HepG2 (cell line): ENCODE measurements around the gene CFAP43. TPM values are rescaled to one million over a fixed set of nuclear protein-coding genes. Genes with fewer than 3 reads are reported as not detected.

Experiments used
- CC2D1A ChIP-seq: sonication (generic); formaldehyde crosslinking; IDR thresholded peaks from 2 replicates; pipeline ENCODE4 v1.8.1; 2023; ENCODE audit warnings: mild to moderate bottlenecking, missing genetic modification reagents
- FOXA3 ChIP-seq: IDR thresholded peaks from 2 replicates; pipeline ENCODE4 v1.6.1; 2016; ENCODE audit warnings: missing genetic modification reagents, missing compliant biosample characterization
- GTF2F1 ChIP-seq: fragments of 150-350 bp; IDR thresholded peaks from 2 replicates; pipeline ENCODE4 v1.6.1; 2014; ENCODE audit warnings: low read length
- IRX3 ChIP-seq: sonication (generic); formaldehyde crosslinking; IDR thresholded peaks from 2 replicates; pipeline ENCODE4 v1.8.1; 2023; ENCODE audit warnings: mild to moderate bottlenecking, low read depth, missing genetic modification reagents, borderline replicate concordance
- MATR3 ChIP-seq: sonication (generic); formaldehyde crosslinking; IDR thresholded peaks from 2 replicates; pipeline ENCODE4 v1.4.0; 2020; ENCODE audit warnings: missing genetic modification reagents
- PHF5A ChIP-seq: IDR thresholded peaks from one replicate; pipeline ENCODE4 v1.6.1; 2018; ENCODE audit warnings: low read depth, missing genetic modification reagents; ENCODE audit not compliant: unreplicated experiment
- POGZ ChIP-seq: sonication (generic); formaldehyde crosslinking; IDR thresholded peaks from 2 replicates; pipeline ENCODE4 v1.4.0; 2020; ENCODE audit warnings: mild to moderate bottlenecking, missing genetic modification reagents
- RFX5 ChIP-seq: IDR thresholded peaks from 2 replicates; pipeline ENCODE4 v1.6.1; 2011; ENCODE audit warnings: low read depth, low read length, improper control_type of control experiment
- RXRA ChIP-seq: sonication (generic); formaldehyde crosslinking; IDR thresholded peaks from 2 replicates; pipeline ENCODE4 v1.5.1; 2020; ENCODE audit warnings: missing genetic modification reagents
- SATB2 ChIP-seq: sonication (generic); formaldehyde crosslinking; IDR thresholded peaks from 2 replicates; pipeline ENCODE4 v1.5.0; 2020; ENCODE audit warnings: missing genetic modification reagents
- SP5 ChIP-seq: IDR thresholded peaks from 2 replicates; pipeline ENCODE4 v1.6.1; 2016; ENCODE audit warnings: low read depth, borderline replicate concordance
- SRSF1 ChIP-seq: fragments of 200-400 bp; formaldehyde crosslinking; optimal IDR thresholded peaks from 2 replicates; pipeline ENCODE3; 2017; ENCODE audit warnings: mild to moderate bottlenecking, low read depth, low read length, moderate library complexity
- SRSF9 ChIP-seq: fragments of 200-400 bp; formaldehyde crosslinking; IDR thresholded peaks from 2 replicates; pipeline ENCODE4 v1.6.1; 2018; ENCODE audit warnings: borderline replicate concordance, mild to moderate bottlenecking, low read depth, low read length; ENCODE audit not compliant: insufficient read depth, poor library complexity, severe bottlenecking
- TEAD2 ChIP-seq: sonication (generic); formaldehyde crosslinking; IDR thresholded peaks from 2 replicates; pipeline ENCODE4 v1.9.0; 2021; ENCODE audit warnings: missing genetic modification reagents
- ZBTB38 ChIP-seq: sonication (generic); formaldehyde crosslinking; IDR thresholded peaks from 2 replicates; pipeline ENCODE4 v1.5.1; 2020; ENCODE audit warnings: mild to moderate bottlenecking, missing genetic modification reagents
- ZFP37 ChIP-seq: sonication (generic); formaldehyde crosslinking; IDR thresholded peaks from 2 replicates; pipeline ENCODE4 v1.4.0; 2020; ENCODE audit warnings: missing genetic modification reagents, borderline replicate concordance
- ZNF563 ChIP-seq: sonication (generic); formaldehyde crosslinking; IDR thresholded peaks from 2 replicates; pipeline ENCODE4 v1.8.0; 2022; ENCODE audit warnings: mild to moderate bottlenecking, moderate library complexity, missing genetic modification reagents
- ZNF83 ChIP-seq: sonication (generic); formaldehyde crosslinking; IDR thresholded peaks from 2 replicates; pipeline ENCODE4 v1.4.0; 2020; ENCODE audit warnings: missing genetic modification reagents, mild to moderate bottlenecking, borderline replicate concordance
- ZNF878 ChIP-seq: sonication (generic); formaldehyde crosslinking; IDR thresholded peaks from 2 replicates; pipeline ENCODE4 v1.8.1; 2023; ENCODE audit warnings: mild to moderate bottlenecking, missing genetic modification reagents, moderate library complexity
- polyA plus RNA-seq, 8 experiments: library from polyadenylated mRNA; depleted of rRNA in 3 of 8; stranded (reverse) in 7 of 8; unstranded in 1 of 8; fragments of >200 nt; fragmentation: Illumina TruSeq in 4 of 8; extraction: Trizol in 4 of 8; gene quantifications; 2 replicates each; pipeline versions ENCODE4 v1.2.1 to v1.2.3, GENCODE V29; 2011 to 2016; ENCODE audit warnings: low read depth in 4 of 8, missing spikeins in 1 of 8, mixed read lengths in 1 of 8; ENCODE audit not compliant: insufficient read depth in 1 of 8
- total RNA-seq, 5 experiments: library from RNA; depleted of rRNA; stranded (reverse); fragments of >200 nt; fragmentation: Illumina TruSeq; extraction: Trizol; gene quantifications; 2 replicates each; pipeline ENCODE4 v1.2.3, GENCODE V29; 2016; ENCODE audit warnings: low read depth in 1 of 5
- TF ChIP-seq, protein P1 (sequence below): IDR thresholded peaks from 2 replicates; pipeline ENCODE4 v1.6.1; 2016; ENCODE audit warnings: low read depth, control low read depth
- TF ChIP-seq, protein P2 (sequence below): IDR thresholded peaks from 2 replicates; pipeline ENCODE4 v1.6.1; 2012; ENCODE audit warnings: inconsistent platforms
- TF ChIP-seq, protein P3 (sequence below): sonication (generic); formaldehyde crosslinking; IDR thresholded peaks from 2 replicates; pipeline ENCODE4 v1.5.0; 2020; ENCODE audit warnings: mild to moderate bottlenecking, low read depth, missing genetic modification reagents, borderline replicate concordance
- TF ChIP-seq, protein P4 (sequence below): sonication (generic); formaldehyde crosslinking; IDR thresholded peaks from 2 replicates; pipeline ENCODE4 v1.4.0; 2020; ENCODE audit warnings: missing genetic modification reagents, borderline replicate concordance

Gene CFAP43
- total and polyA plus RNA-seq, 2 of the 13 experiments (the other 11 are each of a cell fraction or from before 2014, with no cell fraction given), result 0.24 to 0.38 TPM

DNA sequence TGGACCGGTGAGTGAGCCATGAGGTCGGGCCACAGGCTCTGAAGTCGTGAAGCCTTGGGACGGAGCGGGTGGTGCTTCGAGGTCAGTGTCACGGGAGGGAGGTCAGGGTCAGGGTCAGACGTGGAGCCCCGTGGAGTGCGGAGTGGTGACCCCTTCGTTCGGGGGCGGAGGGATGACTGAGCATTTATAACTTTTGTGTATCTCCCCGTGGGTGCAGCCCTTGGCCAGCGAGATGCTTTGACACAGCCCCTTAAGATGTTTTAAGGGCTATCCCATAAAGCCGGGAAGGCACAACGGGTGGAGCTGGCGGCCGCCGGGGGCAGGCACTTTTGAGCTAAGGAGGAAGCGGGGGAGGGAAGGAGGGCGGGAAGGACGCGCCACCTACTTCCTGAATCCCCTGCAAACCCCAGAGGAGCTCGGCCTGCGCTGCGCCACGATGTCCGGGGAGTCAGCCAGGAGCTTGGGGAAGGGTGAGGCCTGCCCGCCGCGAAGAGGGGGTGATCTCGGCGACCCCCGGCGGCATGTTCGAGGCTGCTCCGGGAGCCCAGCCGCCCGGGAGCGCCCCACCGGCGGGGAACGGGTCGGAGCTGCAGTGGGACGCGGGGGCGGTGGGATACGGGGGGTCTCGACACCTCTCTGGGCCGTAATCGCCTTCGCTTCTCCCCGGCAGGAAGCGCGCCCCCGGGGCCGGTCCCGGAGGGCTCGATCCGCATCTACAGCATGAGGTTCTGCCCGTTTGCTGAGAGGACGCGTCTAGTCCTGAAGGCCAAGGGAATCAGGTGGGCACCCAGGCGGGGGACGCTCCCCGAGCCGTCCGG, 22.5 kb upstream of the CFAP43 start, which contains the start of gene GSTO1 (continued):
- TF ChIP-seq ZBTB38, result peak; percentile 42; the same call in 1 of the 2 replicates
- TF ChIP-seq CC2D1A (CRISPR knock-in tag), result no peak
- no peak for TF ChIP-seq PHF5A (CRISPR knock-in tag)
- no peak for TF ChIP-seq SRSF9
- TF ChIP-seq TEAD2, result no peak
- peak; percentile 81 for TF ChIP-seq RXRA (CRISPR knock-in tag)
- no peak for TF ChIP-seq GTF2F1
- peak; percentile 55; the same call in 1 of the 2 replicates for TF ChIP-seq SP5 (CRISPR knock-in tag)
- TF ChIP-seq SRSF1, result peak; percentile 78
- TF ChIP-seq ZNF83 (CRISPR knock-in tag), result no peak
- TF ChIP-seq, protein P1, sequence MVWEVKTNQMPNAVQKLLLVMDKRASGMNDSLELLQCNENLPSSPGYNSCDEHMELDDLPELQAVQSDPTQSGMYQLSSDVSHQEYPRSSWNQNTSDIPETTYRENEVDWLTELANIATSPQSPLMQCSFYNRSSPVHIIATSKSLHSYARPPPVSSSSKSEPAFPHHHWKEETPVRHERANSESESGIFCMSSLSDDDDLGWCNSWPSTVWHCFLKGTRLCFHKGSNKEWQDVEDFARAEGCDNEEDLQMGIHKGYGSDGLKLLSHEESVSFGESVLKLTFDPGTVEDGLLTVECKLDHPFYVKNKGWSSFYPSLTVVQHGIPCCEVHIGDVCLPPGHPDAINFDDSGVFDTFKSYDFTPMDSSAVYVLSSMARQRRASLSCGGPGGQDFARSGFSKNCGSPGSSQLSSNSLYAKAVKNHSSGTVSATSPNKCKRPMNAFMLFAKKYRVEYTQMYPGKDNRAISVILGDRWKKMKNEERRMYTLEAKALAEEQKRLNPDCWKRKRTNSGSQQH (CRISPR knock-in tag), result peak; percentile 36; the same call in 1 of the 2 replicates
- TF ChIP-seq ZFP37, result no peak
- no peak; the same call in 1 of the 2 replicates for TF ChIP-seq POGZ (CRISPR knock-in tag)
- TF ChIP-seq ZNF563 (CRISPR knock-in tag), result peak; percentile 63; the same call in 1 of the 2 replicates
- TF ChIP-seq IRX3 (CRISPR knock-in tag), result no peak
- TF ChIP-seq, protein P2, sequence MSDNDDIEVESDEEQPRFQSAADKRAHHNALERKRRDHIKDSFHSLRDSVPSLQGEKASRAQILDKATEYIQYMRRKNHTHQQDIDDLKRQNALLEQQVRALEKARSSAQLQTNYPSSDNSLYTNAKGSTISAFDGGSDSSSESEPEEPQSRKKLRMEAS, result peak; percentile 69
- TF ChIP-seq, protein P3, sequence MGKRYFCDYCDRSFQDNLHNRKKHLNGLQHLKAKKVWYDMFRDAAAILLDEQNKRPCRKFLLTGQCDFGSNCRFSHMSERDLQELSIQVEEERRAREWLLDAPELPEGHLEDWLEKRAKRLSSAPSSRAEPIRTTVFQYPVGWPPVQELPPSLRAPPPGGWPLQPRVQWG (CRISPR knock-in tag), result no peak
- TF ChIP-seq, protein P4, sequence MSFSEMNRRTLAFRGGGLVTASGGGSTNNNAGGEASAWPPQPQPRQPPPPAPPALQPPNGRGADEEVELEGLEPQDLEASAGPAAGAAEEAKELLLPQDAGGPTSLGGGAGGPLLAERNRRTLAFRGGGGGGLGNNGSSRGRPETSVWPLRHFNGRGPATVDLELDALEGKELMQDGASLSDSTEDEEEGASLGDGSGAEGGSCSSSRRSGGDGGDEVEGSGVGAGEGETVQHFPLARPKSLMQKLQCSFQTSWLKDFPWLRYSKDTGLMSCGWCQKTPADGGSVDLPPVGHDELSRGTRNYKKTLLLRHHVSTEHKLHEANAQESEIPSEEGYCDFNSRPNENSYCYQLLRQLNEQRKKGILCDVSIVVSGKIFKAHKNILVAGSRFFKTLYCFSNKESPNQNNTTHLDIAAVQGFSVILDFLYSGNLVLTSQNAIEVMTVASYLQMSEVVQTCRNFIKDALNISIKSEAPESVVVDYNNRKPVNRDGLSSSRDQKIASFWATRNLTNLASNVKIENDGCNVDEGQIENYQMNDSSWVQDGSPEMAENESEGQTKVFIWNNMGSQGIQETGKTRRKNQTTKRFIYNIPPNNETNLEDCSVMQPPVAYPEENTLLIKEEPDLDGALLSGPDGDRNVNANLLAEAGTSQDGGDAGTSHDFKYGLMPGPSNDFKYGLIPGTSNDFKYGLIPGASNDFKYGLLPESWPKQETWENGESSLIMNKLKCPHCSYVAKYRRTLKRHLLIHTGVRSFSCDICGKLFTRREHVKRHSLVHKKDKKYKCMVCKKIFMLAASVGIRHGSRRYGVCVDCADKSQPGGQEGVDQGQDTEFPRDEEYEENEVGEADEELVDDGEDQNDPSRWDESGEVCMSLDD (CRISPR knock-in tag), result no peak
- TF ChIP-seq FOXA3 (CRISPR knock-in tag), result peak; percentile 18; the same call in 1 of the 2 replicates
- TF ChIP-seq ZNF878 (CRISPR knock-in tag), result no peak
- TF ChIP-seq SATB2 (CRISPR knock-in tag), result no peak; the same call in 1 of the 2 replicates
- TF ChIP-seq MATR3 (CRISPR knock-in tag), result no peak
- no peak for TF ChIP-seq RFX5
